Mesenteric fat pad (tissue), 1 donor: ENCODE results near the gene ANGPT4. TPM values are rescaled to one million over a fixed set of nuclear protein-coding genes. Genes with fewer than 3 reads are reported as not detected.
"Not testable (repeated sequence)": the region's sequence is repeated elsewhere in the genome, so short reads cannot be mapped to it uniquely, and the experiment has no call there.

Experiments
- DNase-seq: peaks from one replicate; pipeline ENCODE4 v3.0.0-alpha.2; 2020; ENCODE audit warnings: low spot score
- total RNA-seq: library from RNA; stranded (reverse); fragmentation: NEBNext Ultra II Directional; extraction: Animal tissue kit (Norgen Biotek cat#: 25700); gene quantifications from one replicate; pipeline ENCODE4 v1.2.1, GENCODE V29; 2021
- donor health status: DM: yes; HTN: yes; CAD: no.

ANGPT4 gene
- total RNA-seq, 1 donor from 2014 or later, result 0.42 TPM

DNA sequence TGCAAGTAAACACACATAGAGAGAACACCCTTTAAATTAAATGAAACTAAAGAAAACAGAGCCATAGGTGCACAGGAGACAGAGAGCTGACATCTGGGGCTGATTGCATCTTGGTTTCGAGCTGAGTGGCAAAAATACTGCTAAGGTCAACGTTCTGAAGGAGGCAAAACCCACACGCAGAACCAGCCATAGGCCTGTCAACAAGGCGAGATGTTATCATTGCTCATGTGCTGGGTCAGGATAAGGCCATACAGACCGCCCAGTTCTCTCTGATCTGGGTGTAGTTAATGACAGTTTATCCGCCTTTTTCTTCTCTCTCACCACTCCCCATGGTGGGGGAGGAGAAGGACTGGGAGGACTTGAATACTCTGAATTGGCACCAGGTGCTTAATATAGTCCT lies 87.1 kb downstream of the ANGPT4 start:
- peak; percentile 26 for DNase-seq

DNA sequence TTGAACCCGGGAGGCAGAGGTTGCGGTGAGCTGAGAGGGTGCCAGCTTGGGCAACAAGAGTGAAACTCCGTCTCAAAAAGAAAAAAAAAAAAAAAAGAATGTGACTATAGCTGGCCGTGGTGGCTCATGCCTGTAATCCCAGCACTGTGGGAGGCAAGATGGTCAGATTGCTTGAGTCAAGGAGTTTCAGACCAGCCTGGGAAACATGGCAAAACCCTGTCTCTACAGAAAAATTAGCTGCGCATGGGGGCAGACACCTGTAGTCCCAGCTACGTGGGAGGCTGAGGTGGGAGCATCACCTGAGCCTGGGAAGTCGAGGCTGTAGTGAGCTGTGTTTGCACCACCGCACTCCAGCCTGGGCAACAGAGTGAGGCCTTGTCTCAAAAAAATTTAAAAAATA lies 88.2 kb downstream of the ANGPT4 start:
- DNase-seq, result not testable (repeated sequence)

DNA sequence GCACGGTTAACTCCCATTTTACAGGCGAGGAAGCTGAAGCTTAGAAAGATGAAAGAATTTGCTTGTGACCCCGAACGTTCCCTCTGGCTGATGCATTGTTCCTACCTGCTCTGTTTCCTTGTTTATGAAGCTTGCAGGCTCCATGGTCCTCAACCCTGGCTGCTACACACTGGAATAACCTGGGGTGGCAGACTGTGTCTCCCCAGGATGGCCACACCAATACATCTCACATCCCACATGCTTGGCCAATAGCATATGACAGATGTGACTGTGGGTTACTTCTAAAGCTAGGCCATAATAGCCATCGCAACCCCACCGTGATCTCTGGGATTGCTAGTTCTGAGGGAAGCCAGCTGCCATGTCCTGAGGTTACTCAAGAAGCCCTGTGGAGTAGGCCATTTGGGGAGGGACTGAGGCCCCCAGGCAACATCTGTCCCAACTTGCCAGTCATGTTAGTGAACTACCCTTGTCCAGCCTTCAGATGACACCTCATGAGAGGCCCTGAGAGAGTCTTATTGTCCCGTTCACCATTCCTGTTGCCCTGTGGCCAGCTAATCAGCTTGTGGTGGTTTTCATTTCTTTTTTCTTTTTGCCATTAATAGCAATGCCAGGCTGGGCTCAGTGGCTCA lies 89.3 kb downstream of the ANGPT4 start:
- peak; percentile 53 for DNase-seq

DNA sequence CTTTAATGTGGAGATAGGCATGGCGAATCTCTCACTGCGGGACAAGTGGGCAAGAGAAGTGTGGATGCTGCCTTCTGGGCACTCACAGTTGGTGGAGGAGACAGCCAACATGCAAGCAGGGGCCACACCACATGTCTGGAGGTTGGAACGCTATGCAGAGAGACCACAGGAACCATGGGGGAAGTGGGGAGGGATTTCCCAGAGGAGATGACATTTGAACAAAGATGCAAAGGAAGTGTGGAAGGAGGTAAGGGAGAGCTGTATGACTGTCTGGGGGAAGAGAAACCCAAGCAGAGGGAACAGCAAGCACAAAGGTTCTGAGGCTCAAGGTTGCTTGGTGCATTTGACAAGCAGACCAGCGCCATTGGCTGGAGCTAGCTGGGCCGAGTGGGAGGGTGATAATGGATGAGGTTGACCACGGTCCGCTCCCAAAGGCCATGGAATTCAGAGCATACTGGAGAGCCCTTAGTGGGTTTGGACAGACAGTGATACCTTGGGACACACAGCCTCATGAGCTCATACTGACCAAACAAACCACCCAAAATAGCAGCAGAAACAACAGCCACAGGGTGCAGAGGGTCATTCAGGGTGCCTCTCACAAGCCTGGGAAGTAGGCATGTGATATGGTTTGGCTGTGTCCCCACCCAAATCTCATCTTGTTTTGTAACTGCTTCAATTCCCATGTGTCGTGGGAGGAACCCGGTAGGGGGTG lies 90.3 kb downstream of the ANGPT4 start:
- DNase-seq, result peak; percentile 51

DNA sequence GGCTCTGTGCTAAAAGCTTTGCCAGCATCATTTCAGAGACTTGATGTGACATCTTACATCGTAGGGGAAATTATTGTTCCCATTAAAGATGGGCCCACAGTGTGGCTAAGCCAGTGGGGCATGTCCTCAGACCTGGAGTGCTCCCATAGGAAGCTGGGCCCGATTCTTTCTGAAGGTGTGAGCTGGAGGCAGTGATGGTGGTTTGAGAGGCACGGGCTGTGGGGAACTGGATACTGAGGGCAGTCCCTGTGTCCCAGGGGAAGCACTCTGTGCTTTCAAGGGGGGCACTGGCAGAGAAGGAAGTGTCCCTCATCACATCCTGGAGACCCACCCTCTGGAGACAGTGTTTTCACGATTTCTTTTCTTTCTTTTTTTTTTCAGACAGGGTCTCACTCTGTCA lies 91.2 kb downstream of the ANGPT4 start:
- DNase-seq, result peak; percentile 24

DNA sequence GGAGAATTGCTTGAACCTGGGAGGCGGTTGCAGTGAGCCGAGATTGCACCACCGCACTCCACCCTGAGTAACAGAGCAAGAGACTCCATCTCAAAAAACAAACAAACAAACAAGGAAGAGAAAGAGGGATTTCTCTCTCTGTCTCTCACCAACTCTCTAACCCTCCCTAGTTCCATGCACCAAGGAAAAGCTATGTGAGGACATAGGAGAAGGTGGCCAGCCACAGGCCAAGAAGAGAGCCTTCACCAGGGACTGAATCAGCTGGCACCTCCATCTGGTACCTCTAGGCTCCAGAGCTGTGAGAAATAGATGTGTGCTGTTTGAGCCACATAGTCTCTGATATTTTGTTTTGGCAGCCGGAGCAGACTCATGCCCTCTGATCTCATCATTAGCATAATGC lies 91.6 kb downstream of the ANGPT4 start:
- DNase-seq, result peak; percentile 12

DNA sequence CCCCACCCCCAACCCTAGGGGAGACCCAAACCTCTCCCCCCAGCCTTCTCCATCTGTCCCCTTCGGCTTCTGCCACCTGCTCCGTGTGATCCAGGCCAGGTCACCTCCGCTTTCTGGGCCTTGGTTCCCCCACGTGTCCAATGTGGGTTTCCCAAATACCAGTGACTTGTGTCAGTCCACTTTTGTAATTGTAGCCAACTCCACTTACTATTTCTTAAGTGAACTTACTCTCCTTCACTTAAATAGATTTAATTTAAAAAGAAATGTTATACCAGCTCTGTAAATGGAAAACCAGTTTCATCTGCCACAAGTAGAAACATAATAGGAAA lies 92.6 kb downstream of the ANGPT4 start:
- DNase-seq, result peak; percentile 35

DNA sequence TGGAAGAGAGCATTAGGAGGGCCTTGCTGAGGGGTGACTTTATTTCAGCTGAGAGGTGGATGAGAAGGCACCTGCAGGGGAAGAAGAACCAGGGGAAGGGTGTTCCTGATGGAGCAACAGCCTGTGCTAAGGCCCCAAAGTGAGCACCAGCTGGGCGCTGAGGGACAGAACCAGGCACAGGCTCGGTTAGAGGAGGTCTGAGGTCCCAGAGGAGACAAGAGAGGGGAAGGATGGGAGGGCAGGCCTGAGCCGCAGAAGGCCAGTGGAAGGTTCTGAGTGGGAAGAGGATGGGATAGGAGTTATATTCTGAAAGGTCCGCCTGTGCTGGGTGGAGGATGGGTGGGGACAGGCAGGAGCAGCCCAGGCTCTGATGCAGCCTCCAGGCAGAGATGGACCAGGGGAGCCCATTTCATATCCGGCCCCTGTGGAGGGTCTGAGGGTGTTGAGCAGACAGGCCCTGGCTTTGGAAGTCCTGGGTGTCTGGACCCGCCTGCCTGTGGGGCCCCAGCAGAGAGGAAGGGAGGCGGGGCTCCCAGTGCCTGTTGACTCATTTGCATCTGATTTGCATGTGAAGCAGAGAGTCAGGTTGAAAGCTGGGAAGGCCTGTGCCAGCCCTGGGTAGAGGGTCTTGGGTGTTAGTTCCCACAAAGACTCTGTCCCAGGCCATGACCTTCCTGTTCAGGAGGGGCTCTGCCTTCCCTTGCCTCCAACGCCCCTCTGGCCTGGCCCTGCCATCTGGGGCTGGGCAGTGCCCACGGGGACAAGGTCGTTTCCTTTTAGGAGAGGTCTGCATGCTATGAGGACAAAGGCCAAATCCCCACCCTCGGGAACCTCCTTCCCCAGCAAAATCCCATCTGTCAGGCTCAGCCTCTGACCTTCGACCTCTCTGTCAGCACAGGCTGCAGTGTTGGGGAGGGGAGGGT lies 93.2 kb downstream of the ANGPT4 start:
- DNase-seq, result peak; percentile 75

DNA sequence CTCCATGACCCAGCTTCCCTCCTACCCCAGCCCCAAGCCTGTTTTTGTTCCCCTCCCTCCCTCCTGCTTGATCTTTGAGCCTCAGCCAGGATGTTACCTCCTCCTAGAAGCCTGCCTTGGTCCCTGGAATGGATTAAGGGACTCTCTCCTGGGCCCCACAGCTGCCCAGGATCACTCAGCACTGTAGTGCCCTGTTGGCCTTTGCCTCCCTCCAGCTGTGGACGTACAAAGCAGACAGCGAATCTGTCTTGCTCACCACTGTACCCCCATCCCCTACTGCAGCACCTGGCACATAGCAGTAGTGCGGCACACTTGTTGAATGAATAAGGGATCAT lies 94.4 kb downstream of the ANGPT4 start:
- peak; percentile 67 for DNase-seq

DNA sequence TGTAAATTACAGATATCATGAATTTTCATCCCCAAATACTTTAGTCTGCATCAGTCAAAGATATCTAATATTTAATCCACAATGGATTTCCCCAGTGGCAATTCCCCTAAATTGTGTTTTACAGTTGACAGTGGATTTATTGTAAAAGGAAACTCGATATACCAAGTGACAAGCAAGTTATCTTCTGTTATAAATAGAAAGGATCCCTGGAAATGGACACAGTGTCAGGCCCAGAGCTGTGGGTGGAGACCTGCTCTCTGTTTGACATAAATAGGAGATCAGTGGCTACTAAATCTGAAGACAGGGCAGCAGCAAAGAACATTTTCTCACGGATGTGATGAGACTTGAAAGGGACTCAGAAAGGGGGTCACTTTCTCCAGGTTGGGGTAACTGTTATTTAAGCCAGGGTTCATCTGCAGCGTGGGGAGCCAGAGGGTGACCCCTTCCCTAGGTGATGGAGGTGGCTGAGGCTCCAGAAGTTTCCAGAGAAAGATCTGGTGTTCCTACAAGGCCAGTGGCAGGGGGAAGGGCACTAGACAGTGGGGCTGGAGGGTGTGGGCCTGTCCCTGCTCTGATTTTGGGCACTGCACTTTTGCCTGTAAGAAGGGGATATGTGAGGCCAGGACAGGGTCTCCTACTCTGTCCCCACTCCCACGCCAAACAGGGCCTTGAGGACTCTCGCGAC lies 94.9 kb downstream of the ANGPT4 start:
- no peak for DNase-seq

DNA sequence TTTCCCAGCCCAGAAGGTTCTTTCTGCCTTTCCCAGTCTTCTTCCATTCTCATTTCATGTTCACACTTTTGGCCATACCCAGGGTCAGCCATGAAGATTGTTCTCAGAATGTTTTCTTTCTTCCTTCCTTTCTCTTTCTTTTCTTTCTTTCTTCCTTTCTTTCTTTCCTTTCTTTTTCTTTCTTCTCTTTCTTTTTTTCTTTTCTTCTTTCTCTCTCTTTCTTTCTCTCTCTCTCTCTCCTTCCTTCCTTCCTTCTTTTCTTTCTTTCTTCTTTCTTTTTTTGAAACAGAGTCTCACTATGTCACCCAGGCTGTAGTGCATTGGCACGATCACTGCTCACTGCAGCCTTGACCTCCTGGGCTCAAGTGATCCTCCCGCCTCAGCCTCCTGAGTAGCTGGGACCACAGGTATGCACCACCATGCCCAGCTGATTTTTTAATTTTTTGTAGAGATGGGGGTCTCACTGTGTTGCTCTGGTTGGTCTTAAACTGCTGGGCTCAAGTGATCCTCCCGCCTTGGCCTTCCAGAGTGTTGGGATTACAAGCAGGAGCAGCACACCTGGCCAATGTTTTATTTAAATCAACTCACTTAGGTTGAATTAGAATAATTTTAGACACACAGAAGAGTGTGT lies 95.7 kb downstream of the ANGPT4 start:
- peak; percentile 20 for DNase-seq

Other genes starting within 250 kb of the ANGPT4 start
- gene SCRT2, start 240.5 kb downstream of the ANGPT4 start, total RNA-seq, result not detected
- 2.2 TPM for gene SLC52A3, start 147.8 kb downstream of the ANGPT4 start, total RNA-seq
- 3.7 TPM for gene FAM110A, start 82.6 kb downstream of the ANGPT4 start, total RNA-seq
- gene RSPO4, start 86.0 kb upstream of the ANGPT4 start, total RNA-seq, result not detected
- gene PSMF1, start 202.3 kb upstream of the ANGPT4 start, total RNA-seq, result 126 TPM